ENCODE results near the gene HAPLN2. TPM values are rescaled to one million over a fixed set of nuclear protein-coding genes. Genes with fewer than 3 reads are reported as not detected.

Gene HAPLN2
- total RNA-seq, 1 donor from 2014 or later: not detected

DNA sequence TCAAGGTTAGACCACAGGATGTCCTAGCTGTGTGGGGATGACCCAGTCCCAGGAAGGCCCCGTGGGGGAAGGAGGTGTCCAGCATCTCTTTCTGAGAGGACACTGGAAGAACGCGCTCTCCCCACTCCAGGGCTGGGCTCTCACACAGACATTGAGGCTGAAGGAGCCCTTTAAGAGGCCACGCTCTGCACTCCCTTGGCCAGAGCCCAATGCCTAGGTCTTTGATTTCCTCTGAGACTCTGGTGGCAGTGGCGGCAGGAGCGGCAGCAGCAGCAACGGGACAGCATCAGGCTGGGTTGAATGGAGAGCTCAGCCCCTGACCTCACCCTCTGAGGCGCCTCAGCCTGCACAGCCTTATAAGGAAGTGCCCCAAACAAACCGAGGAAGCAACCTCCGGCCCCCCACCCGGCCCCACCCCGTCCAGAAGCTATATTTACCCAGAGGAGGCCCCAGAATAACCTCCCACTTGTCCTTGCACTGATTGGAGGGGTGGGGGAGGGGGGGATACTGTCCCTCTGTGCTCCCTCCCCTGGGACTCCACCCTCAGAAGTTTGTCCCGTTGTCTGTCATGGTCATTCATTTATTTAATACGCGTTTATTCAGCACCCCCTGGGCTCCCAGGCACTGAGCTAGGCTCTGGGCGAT is 45.7 kb downstream of the HAPLN2 start:
- H3K4me3 Mint-ChIP-seq: peak overlapping the region; percentile 19
- H3K36me3 Mint-ChIP-seq (ENCODE audit: low read depth): no peaks in the 10 kb centered on the region
- CTCF ChIA-PET: interaction anchor here (0.7 to 1.6 kb wide), 3 partner anchors 9 to 37 kb away, joined by 3 to 5 read pairs (median 5); no protein-coding TSS in a partner anchor
- ATAC-seq (ENCODE audit: low read depth) (peak; percentile 33), DNase-seq (no peak)
- peaks cover 66% of the 10 kb centered on the region for H3K4me1 Mint-ChIP-seq
- POLR2A ChIA-PET: interaction anchor here (0.5 kb wide), 1 partner anchor 210 kb away, joined by 3 read pairs; no protein-coding TSS in a partner anchor
- H3K27me3 Mint-ChIP-seq: peaks cover 3% of the 10 kb centered on the region
- no peak overlapping the region for H3K27ac Mint-ChIP-seq
- intact Hi-C loops (cut with micrococcal nuclease): no loop called here
- TF ChIP-seq, protein P1, sequence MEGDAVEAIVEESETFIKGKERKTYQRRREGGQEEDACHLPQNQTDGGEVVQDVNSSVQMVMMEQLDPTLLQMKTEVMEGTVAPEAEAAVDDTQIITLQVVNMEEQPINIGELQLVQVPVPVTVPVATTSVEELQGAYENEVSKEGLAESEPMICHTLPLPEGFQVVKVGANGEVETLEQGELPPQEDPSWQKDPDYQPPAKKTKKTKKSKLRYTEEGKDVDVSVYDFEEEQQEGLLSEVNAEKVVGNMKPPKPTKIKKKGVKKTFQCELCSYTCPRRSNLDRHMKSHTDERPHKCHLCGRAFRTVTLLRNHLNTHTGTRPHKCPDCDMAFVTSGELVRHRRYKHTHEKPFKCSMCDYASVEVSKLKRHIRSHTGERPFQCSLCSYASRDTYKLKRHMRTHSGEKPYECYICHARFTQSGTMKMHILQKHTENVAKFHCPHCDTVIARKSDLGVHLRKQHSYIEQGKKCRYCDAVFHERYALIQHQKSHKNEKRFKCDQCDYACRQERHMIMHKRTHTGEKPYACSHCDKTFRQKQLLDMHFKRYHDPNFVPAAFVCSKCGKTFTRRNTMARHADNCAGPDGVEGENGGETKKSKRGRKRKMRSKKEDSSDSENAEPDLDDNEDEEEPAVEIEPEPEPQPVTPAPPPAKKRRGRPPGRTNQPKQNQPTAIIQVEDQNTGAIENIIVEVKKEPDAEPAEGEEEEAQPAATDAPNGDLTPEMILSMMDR (IDR thresholded peaks at IDR 0.05): no peak
- no peaks in the 10 kb centered on the region for H3K9me3 Mint-ChIP-seq

- H3K27me3 Mint-ChIP-seq: peaks cover 3% of the 10 kb centered on the region
- H3K4me3 Mint-ChIP-seq: peak overlapping the region; percentile 12
- DNase-seq (no peak), ATAC-seq (ENCODE audit: low read depth) (no peak)
- H3K4me1 Mint-ChIP-seq: peaks cover 60% of the 10 kb centered on the region
- ChIA-PET CTCF (interaction anchor here (1.5 to 1.6 kb wide), 2 partner anchors 24 to 38 kb away, joined by 5 read pairs; no protein-coding TSS in a partner anchor), POLR2A (interaction anchor here (0.6 kb wide), 1 partner anchor 42 kb away, joined by 3 read pairs; no protein-coding TSS in a partner anchor)
- intact Hi-C loops (cut with micrococcal nuclease): no loop called here
- no peaks in the 10 kb centered on the region for H3K9me3 Mint-ChIP-seq
- TF ChIP-seq, protein P1 (IDR thresholded peaks at IDR 0.05): no peak
- H3K36me3 Mint-ChIP-seq (ENCODE audit: low read depth): no peaks in the 10 kb centered on the region
- no peak overlapping the region for H3K27ac Mint-ChIP-seq
Observed at GRCh38 chr1:156665539-156665938, 46.3 kb downstream of the HAPLN2 start.

- Mint-ChIP-seq H3K9me3 (no peaks in the 10 kb centered on the region), H3K27ac (no peak overlapping the region), H3K27me3 (peaks cover 3% of the 10 kb centered on the region), H3K36me3 (ENCODE audit: low read depth) (no peaks in the 10 kb centered on the region), H3K4me3 (no peak overlapping the region), H3K4me1 (peaks cover 45% of the 10 kb centered on the region)
- DNase-seq: no peak
- ATAC-seq (ENCODE audit: low read depth): no peak
- ChIA-PET POLR2A (no interaction called here), CTCF (no interaction called here)
- intact Hi-C loops (cut with micrococcal nuclease): no loop called here
- TF ChIP-seq, protein P1 (IDR thresholded peaks at IDR 0.05): no peak
Observed at GRCh38 chr1:156666862-156667609, 47.8 kb downstream of the HAPLN2 start.

- intact Hi-C loops (cut with micrococcal nuclease): no loop called here
- DNase-seq (no peak), ATAC-seq (ENCODE audit: low read depth) (no peak)
- CTCF ChIA-PET: no interaction called here
- H3K9me3 Mint-ChIP-seq: no peaks in the 10 kb centered on the region
- POLR2A ChIA-PET: interaction anchor here (0.7 kb wide), 1 partner anchor 10 kb away, joined by 4 read pairs; no protein-coding TSS in a partner anchor
- H3K4me3 Mint-ChIP-seq: no peak overlapping the region
- TF ChIP-seq, protein P1 (IDR thresholded peaks at IDR 0.05): no peak
- peaks cover 39% of the 10 kb centered on the region for H3K4me1 Mint-ChIP-seq
- no peak overlapping the region for H3K27ac Mint-ChIP-seq
- no peaks in the 10 kb centered on the region for H3K36me3 Mint-ChIP-seq (ENCODE audit: low read depth)
- peaks cover 3% of the 10 kb centered on the region for H3K27me3 Mint-ChIP-seq
Observed at GRCh38 chr1:156667610-156667967, 48.4 kb downstream of the HAPLN2 start.

Measured in activated B cell treated with CpG ODN at 0.5 μM for 24 hours (primary cell).